Erythroblast (primary cell): ENCODE measurements around the gene TRIM65.

Experiments used
- GATA1 ChIP-seq: IDR thresholded peaks from 2 replicates; pipeline ENCODE4 v1.6.1; 2011; ENCODE audit warnings: low read depth, mild to moderate bottlenecking, control low read depth, low read length, moderate library complexity
- POLR2A ChIP-seq: IDR thresholded peaks from 2 replicates; pipeline ENCODE4 v1.6.1; 2011; ENCODE audit warnings: mild to moderate bottlenecking, low read length

DNA sequence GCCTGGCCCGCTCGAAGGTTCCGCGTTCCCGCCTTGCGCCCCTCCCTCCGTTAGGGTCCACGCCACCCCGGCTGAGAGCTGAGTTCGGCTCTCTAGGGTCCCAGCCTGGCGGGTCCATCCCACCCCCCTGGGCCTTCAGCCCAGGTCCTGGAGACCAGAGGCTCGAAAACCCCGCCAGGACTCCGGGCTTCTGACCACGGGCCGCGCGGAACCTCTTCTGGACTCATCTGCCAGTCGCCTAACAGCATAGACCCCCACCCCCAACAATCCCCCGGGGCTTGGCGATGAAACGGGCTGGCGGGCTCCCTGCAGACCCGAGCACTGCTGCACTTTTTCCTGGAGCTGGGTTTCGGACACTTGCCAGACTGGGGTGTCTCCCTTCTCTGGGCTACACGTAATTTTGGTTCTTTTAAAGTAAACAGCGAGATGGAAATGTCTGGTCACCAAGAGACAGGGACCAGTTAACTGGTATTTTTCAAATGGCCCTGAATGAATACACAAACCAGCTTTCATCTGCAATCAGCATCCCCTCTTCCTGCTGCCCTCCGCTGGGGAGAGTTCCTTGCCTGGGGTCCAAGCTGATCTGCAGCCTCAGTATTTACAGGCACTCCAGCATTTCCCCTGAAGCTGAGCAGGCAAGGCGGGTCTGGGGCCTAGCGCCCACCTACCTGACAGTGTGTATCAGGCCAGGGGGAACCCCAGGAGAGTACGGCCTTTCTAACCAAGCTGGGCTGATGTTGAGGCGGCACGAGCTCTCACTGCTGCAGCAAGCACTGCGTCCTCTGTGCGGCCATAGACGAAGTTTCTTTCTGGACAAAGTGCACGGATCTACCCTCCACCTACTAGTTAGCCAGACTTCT lies 639 bp upstream of the TRIM65 start:
- no peak for TF ChIP-seq POLR2A
- no peak for TF ChIP-seq GATA1
